IMR-90 (cell line): ENCODE results near the gene STARD7. TPM values are rescaled to one million over a fixed set of nuclear protein-coding genes. Genes with fewer than 3 reads are reported as not detected.

Experiments
- ATAC-seq: fragments of 200-7000 bp; cut with Tn5 transposase; 2 replicates; pipeline ENCODE4 v1.9.1; 2020; ENCODE audit warnings: low read depth, mild to moderate bottlenecking, moderate library complexity
- BruUV-seq: library from RNA; stranded (reverse); fragments of 400-500 nt; replicated peaks from 2 replicates; lab custom pipeline; 2021; lab: Mats Ljungman, UMichigan
- CTCF ChIA-PET: fragments of 300-600 bp; formaldehyde crosslinking; extraction: SDS; loops from one replicate; lab custom pipeline; 2021; ENCODE audit warnings: antibody characterized with exemption; lab: Yijun Ruan, JAX
- POLR2A ChIA-PET: fragments of 300-600 bp; sonication (Branson Sonifier 250); formaldehyde crosslinking; loops from one replicate; lab custom pipeline; 2022; ENCODE audit warnings: antibody characterized with exemption; ENCODE audit not compliant: unreplicated experiment; lab: Charles Lee
- DNase-seq: peaks from one replicate; pipeline ENCODE4 v3.0.0; 2013
- H2AFZ ChIP-seq: replicated peaks from 2 replicates; pipeline ENCODE3; 2013; ENCODE audit warnings: low read length, mild to moderate bottlenecking; ENCODE audit not compliant: poor library complexity
- H2AK5ac ChIP-seq: 2 replicates; pipeline ENCODE4 v1.6.1; 2013; ENCODE audit warnings: low read depth, low read length, inconsistent platforms
- H2AK9ac ChIP-seq: replicated peaks from 2 replicates; pipeline ENCODE3; 2013; ENCODE audit warnings: mild to moderate bottlenecking, low read depth, low read length, moderate library complexity; ENCODE audit not compliant: poor library complexity
- H2BK120ac ChIP-seq: 2 replicates; pipeline ENCODE4 v1.6.1; 2013; ENCODE audit warnings: low read depth, low read length, inconsistent platforms
- H2BK15ac ChIP-seq: 3 replicates; pipeline ENCODE4 v1.6.1; 2013; ENCODE audit warnings: low read depth, low read length, inconsistent platforms
- H2BK20ac ChIP-seq: 2 replicates; pipeline ENCODE4 v1.6.1; 2013; ENCODE audit warnings: low read depth, mild to moderate bottlenecking, inconsistent platforms, low read length, moderate library complexity
- H2BK5ac ChIP-seq: 2 replicates; pipeline ENCODE4 v1.6.1; 2013; ENCODE audit warnings: mild to moderate bottlenecking, low read depth, low read length, inconsistent platforms; ENCODE audit not compliant: poor library complexity, severe bottlenecking
- H3K14ac ChIP-seq: replicated peaks from 2 replicates; pipeline ENCODE4 v1.6.1; 2013; ENCODE audit warnings: low read depth, low read length, inconsistent platforms
- H3K18ac ChIP-seq: 2 replicates; pipeline ENCODE4 v1.6.1; 2013; ENCODE audit warnings: low read depth, low read length, control low read depth
- H3K23ac ChIP-seq: 2 replicates; pipeline ENCODE4 v1.6.1; 2013; ENCODE audit warnings: low read depth, low read length, inconsistent platforms
- H3K27ac ChIP-seq: 2 replicates; pipeline ENCODE4 v1.5.1; 2013; ENCODE audit warnings: mild to moderate bottlenecking, control low read depth, low read length; ENCODE audit not compliant: insufficient read depth
- H3K27me3 ChIP-seq: 2 replicates; pipeline ENCODE4 v1.6.1; 2013; ENCODE audit warnings: low read length; ENCODE audit not compliant: control insufficient read depth, insufficient read depth
- H3K36me3 ChIP-seq: 2 replicates; pipeline ENCODE4 v1.6.1; 2013; ENCODE audit warnings: low read length, mixed read lengths; ENCODE audit not compliant: control insufficient read depth, insufficient read depth
- H3K4ac ChIP-seq: 2 replicates; pipeline ENCODE4 v1.6.1; 2013; ENCODE audit warnings: low read depth, low read length, inconsistent platforms
- H3K4me1 ChIP-seq: 2 replicates; pipeline ENCODE4 v1.6.1; 2013; ENCODE audit warnings: low read length, mixed read lengths; ENCODE audit not compliant: control insufficient read depth, insufficient read depth
- H3K4me2 ChIP-seq: 2 replicates; pipeline ENCODE4 v1.6.1; 2013; ENCODE audit warnings: low read depth, mild to moderate bottlenecking, control low read depth, low read length, moderate library complexity
- H3K4me3 ChIP-seq: 2 replicates; pipeline ENCODE4 v1.5.1; 2013; ENCODE audit warnings: low read depth, mild to moderate bottlenecking, control low read depth, low read length, moderate library complexity; ENCODE audit not compliant: insufficient read depth
- H3K56ac ChIP-seq: 2 replicates; pipeline ENCODE4 v1.6.1; 2013; ENCODE audit warnings: low read length, inconsistent platforms; ENCODE audit not compliant: insufficient read depth; ENCODE audit errors: extremely low read depth
- H3K79me1 ChIP-seq, 2 experiments: 2 replicates each; pipeline ENCODE4 v1.6.1; 2013; ENCODE audit warnings: low read length in 2 of 2, inconsistent platforms in 1 of 2, low read depth in 1 of 2
- H3K9ac ChIP-seq: 2 replicates; pipeline ENCODE4 v1.6.1; 2013; ENCODE audit warnings: low read depth, low read length, control low read depth
- H3K9me1 ChIP-seq: 2 replicates; pipeline ENCODE4 v1.6.1; 2013; ENCODE audit warnings: low read length, inconsistent platforms; ENCODE audit not compliant: insufficient read depth
- H3K9me3 ChIP-seq: 2 replicates; pipeline ENCODE4 v1.6.1; 2013; ENCODE audit warnings: low read length; ENCODE audit not compliant: control insufficient read depth, insufficient read depth
- H4K20me1 ChIP-seq: 2 replicates; pipeline ENCODE4 v1.6.1; 2013; ENCODE audit warnings: low read length, inconsistent platforms; ENCODE audit not compliant: insufficient read depth
- H4K5ac ChIP-seq: 2 replicates; pipeline ENCODE4 v1.6.1; 2013; ENCODE audit warnings: mild to moderate bottlenecking, low read depth, low read length, control low read depth
- H4K8ac ChIP-seq, 2 experiments: 2 replicates each; pipeline ENCODE4 v1.6.1; 2013; ENCODE audit warnings: low read depth in 2 of 2, low read length in 2 of 2, control low read depth in 1 of 2, inconsistent platforms in 1 of 2
- H4K91ac ChIP-seq: 2 replicates; pipeline ENCODE4 v1.6.1; 2013; ENCODE audit warnings: low read depth, low read length, inconsistent platforms; ENCODE audit not compliant: insufficient read depth
- BHLHE40 ChIP-seq: fragments of 150-350 bp; IDR thresholded peaks from 2 replicates; pipeline ENCODE4 v1.6.1; 2016; ENCODE audit warnings: mild to moderate bottlenecking, low read depth, low read length
- CEBPB ChIP-seq: IDR thresholded peaks from 2 replicates; pipeline ENCODE4 v1.6.1; 2012; ENCODE audit warnings: low read depth, low read length, improper control_type of control experiment
- CHD1 ChIP-seq: IDR thresholded peaks from 2 replicates; pipeline ENCODE4 v1.6.1; 2012; ENCODE audit warnings: low read depth, low read length, improper control_type of control experiment
- FOS ChIP-seq: fragments of 150-350 bp; IDR thresholded peaks from 2 replicates; pipeline ENCODE4 v1.6.1; 2016; ENCODE audit warnings: low read depth, low read length
- MAFK ChIP-seq: IDR thresholded peaks from 2 replicates; pipeline ENCODE4 v1.6.1; 2012; ENCODE audit warnings: low read depth, low read length, improper control_type of control experiment
- MXI1 ChIP-seq: IDR thresholded peaks from 2 replicates; pipeline ENCODE4 v1.6.1; 2012; ENCODE audit warnings: low read depth, mild to moderate bottlenecking, low read length, moderate library complexity, borderline replicate concordance
- NFE2L2 ChIP-seq: fragments of 150-350 bp; IDR thresholded peaks from 2 replicates; pipeline ENCODE4 v1.6.1; 2016; ENCODE audit warnings: low read depth, mild to moderate bottlenecking, low read length
- POLR2A ChIP-seq: IDR thresholded peaks from 2 replicates; pipeline ENCODE4 v1.6.1; 2012; ENCODE audit warnings: mild to moderate bottlenecking, low read depth, low read length
- RAD21 ChIP-seq: IDR thresholded peaks from 2 replicates; pipeline ENCODE4 v1.6.1; 2012; ENCODE audit warnings: low read length, improper control_type of control experiment
- RCOR1 ChIP-seq: IDR thresholded peaks from 2 replicates; pipeline ENCODE4 v1.6.1; 2012; ENCODE audit warnings: mild to moderate bottlenecking, low read length, improper control_type of control experiment; ENCODE audit not compliant: insufficient replicate concordance
- RFX5 ChIP-seq: IDR thresholded peaks from 2 replicates; pipeline ENCODE4 v1.8.0; 2012; ENCODE audit warnings: low read depth, mild to moderate bottlenecking, low read length, moderate library complexity
- SMC3 ChIP-seq: fragments of 150-350 bp; IDR thresholded peaks from 2 replicates; pipeline ENCODE4 v1.6.1; 2016; ENCODE audit warnings: low read depth, mild to moderate bottlenecking, antibody characterized with exemption, low read length, moderate library complexity
- USF2 ChIP-seq: fragments of 150-350 bp; IDR thresholded peaks from 2 replicates; pipeline ENCODE4 v1.6.1; 2017; ENCODE audit warnings: mild to moderate bottlenecking, antibody characterized with exemption, low read length, low read depth
- WGBS, 2 experiments: methylation state at CpG; one replicate each; pipeline versions ENCODE4 v1.1.5 to v1.1.7; 2013; ENCODE audit warnings: missing lambda C conversion rate in 2 of 2; ENCODE audit not compliant: insufficient read length in 1 of 2; ENCODE audit errors: extremely low coverage in 2 of 2; 5-methylcytosine and 5-hydroxymethylcytosine counted together
- dilution Hi-C: fragments of 300-500 bp; cut with HindIII; formaldehyde crosslinking; loops from one replicate; pipeline ENCODE4 v1.14.3; 2018; ENCODE audit warnings: low sequenced_read_pairs; ENCODE audit not compliant: unreplicated experiment
- in situ Hi-C: fragments of 300-500 bp; cut with MboI; formaldehyde crosslinking; loops from 3 replicates; pipeline ENCODE4 v1.14.3; 2019; ENCODE audit warnings: low sequenced_read_pairs, inconsistent platforms, mixed read lengths
- intact Hi-C: fragments of 100-400 bp; cut with micrococcal nuclease; formaldehyde crosslinking; loops from 2 replicates; pipeline ENCODE4 v1.10.0; 2022
- polyA plus RNA-seq, 3 experiments: library from polyadenylated mRNA; depleted of rRNA; stranded (reverse); fragments of >200 nt; gene quantifications; 2 replicates each; pipeline ENCODE4 v1.2.3, GENCODE V29; 2012; ENCODE audit warnings: low replicate concordance in 1 of 3
- total RNA-seq: library from RNA; depleted of rRNA; stranded (reverse); fragments of >200 nt; gene quantifications from 2 replicates; pipeline ENCODE4 v1.2.3, GENCODE V29; 2012
- TF ChIP-seq, protein P1 (sequence below): fragments of 150-350 bp; IDR thresholded peaks from 2 replicates; pipeline ENCODE4 v1.6.1; 2016; ENCODE audit warnings: low read depth, mild to moderate bottlenecking, low read length, moderate library complexity, borderline replicate concordance

The STARD7 gene
- total and polyA plus RNA-seq, 2 of the 4 experiments (the other 2 are of a cell fraction) = 61.7 to 138 TPM

- no peak for TF ChIP-seq CEBPB
Measured at GRCh38 chr2:96150791-96151594, 57.6 kb downstream of the STARD7 start (continued).

- TF ChIP-seq RCOR1 = no peak
- TF ChIP-seq RAD21 = no peak
- no peak for TF ChIP-seq CHD1
- TF ChIP-seq MXI1 = no peak
- no peak for TF ChIP-seq MAFK
- TF ChIP-seq, protein P1, sequence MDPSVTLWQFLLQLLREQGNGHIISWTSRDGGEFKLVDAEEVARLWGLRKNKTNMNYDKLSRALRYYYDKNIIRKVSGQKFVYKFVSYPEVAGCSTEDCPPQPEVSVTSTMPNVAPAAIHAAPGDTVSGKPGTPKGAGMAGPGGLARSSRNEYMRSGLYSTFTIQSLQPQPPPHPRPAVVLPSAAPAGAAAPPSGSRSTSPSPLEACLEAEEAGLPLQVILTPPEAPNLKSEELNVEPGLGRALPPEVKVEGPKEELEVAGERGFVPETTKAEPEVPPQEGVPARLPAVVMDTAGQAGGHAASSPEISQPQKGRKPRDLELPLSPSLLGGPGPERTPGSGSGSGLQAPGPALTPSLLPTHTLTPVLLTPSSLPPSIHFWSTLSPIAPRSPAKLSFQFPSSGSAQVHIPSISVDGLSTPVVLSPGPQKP = no peak
- no peak for TF ChIP-seq NFE2L2
- TF ChIP-seq CEBPB = no peak
- TF ChIP-seq RFX5 = no peak
- TF ChIP-seq FOS = no peak
- TF ChIP-seq BHLHE40 = no peak
- TF ChIP-seq SMC3 = no peak
- no peak for TF ChIP-seq USF2
- no peak for TF ChIP-seq POLR2A
- ChIA-PET CTCF (no interaction called here), POLR2A (no interaction called here)
- Histone ChIP-seq H3K4ac (no peak overlapping the region), H3K23ac (no peak overlapping the region), H2AFZ (no peak overlapping the region), H3K56ac (no peak overlapping the region), H2AK9ac (no peak overlapping the region), H4K8ac (no peak overlapping the region), H3K9ac (no peak overlapping the region), H3K4me3 (no peak overlapping the region), H2BK5ac (no peak overlapping the region), H3K27me3 (peaks cover 1% of the 10 kb centered on the region; the same call in 1 of the 2 replicates), H2BK20ac (no peak overlapping the region), H3K27ac (no peak overlapping the region), H3K4me2 (no peak overlapping the region), H4K91ac (no peak overlapping the region), H2BK15ac (no peak overlapping the region), H2AK5ac (no peak overlapping the region), H3K9me3 (no peaks in the 10 kb centered on the region), H4K20me1 (no peaks in the 10 kb centered on the region), H3K18ac (no peak overlapping the region), H3K36me3 (no peaks in the 10 kb centered on the region), H3K9me1 (no peaks in the 10 kb centered on the region), H4K5ac (no peak overlapping the region), H3K4me1 (peaks cover 5% of the 10 kb centered on the region; the same call in 1 of the 2 replicates), H2BK120ac (no peak overlapping the region), H3K14ac (no peak overlapping the region), H3K79me1 (no peaks in the 10 kb centered on the region)
- DNase-seq (no peak), ATAC-seq (no peak)
- in situ Hi-C loops = no loop called here
- no TSS peak for BruUV-seq
- intact Hi-C loops = no loop called here
- dilution Hi-C loops = no loop called here
- 100% methylated on average over 1 of the region's 6 CpGs; no CpG with 5 or more reads in 1 of the 2 experiments for WGBS, 2 experiments
Measured at GRCh38 chr2:96150007-96150640, 58.5 kb downstream of the STARD7 start.
